C4-2B (cell line): ENCODE data around the gene KCNH6.

Source experiments
- ZFX ChIP-seq: fragments of 450-650 bp; IDR thresholded peaks from 2 replicates; pipeline ENCODE4 v1.6.1; 2017
- TF ChIP-seq, protein P1 (sequence below): fragments of 450-650 bp; conservative IDR thresholded peaks from 2 replicates; pipeline ENCODE4 v1.5.1; 2017; ENCODE audit warnings: mild to moderate bottlenecking

DNA sequence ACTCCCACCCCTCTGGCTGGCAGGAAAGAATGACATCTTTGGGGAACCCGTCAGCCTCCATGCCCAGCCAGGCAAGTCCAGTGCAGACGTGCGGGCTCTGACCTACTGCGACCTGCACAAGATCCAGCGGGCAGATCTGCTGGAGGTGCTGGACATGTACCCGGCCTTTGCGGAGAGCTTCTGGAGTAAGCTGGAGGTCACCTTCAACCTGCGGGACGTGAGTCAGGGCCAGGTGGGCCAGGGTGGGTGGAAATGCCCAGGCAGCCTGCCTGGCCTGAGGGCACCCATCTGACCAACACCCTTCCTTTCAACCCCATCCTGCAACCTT, 19.0 kb downstream of the KCNH6 start:
- TF ChIP-seq, protein P1, sequence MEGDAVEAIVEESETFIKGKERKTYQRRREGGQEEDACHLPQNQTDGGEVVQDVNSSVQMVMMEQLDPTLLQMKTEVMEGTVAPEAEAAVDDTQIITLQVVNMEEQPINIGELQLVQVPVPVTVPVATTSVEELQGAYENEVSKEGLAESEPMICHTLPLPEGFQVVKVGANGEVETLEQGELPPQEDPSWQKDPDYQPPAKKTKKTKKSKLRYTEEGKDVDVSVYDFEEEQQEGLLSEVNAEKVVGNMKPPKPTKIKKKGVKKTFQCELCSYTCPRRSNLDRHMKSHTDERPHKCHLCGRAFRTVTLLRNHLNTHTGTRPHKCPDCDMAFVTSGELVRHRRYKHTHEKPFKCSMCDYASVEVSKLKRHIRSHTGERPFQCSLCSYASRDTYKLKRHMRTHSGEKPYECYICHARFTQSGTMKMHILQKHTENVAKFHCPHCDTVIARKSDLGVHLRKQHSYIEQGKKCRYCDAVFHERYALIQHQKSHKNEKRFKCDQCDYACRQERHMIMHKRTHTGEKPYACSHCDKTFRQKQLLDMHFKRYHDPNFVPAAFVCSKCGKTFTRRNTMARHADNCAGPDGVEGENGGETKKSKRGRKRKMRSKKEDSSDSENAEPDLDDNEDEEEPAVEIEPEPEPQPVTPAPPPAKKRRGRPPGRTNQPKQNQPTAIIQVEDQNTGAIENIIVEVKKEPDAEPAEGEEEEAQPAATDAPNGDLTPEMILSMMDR: no peak
- TF ChIP-seq ZFX: no peak
